CD14-positive monocyte (primary cell): ENCODE data around the gene SLC24A3. TPM values are rescaled to one million over a fixed set of nuclear protein-coding genes. Genes with fewer than 3 reads are reported as not detected.
A peak's percentile ranks its signal among the peaks of the same experiment; 100 is the strongest.

Source experiments
- DNase-seq, 3 donors: peaks; one replicate each; pipeline ENCODE4 v3.0.0-alpha.2; 2011 to 2022
- H2AFZ ChIP-seq: 2 replicates; pipeline ENCODE4 v1.6.0; 2012; ENCODE audit warnings: mild to moderate bottlenecking, low read depth, low read length, inconsistent platforms; ENCODE audit not compliant: insufficient read depth, poor library complexity, severe bottlenecking
- H3K27ac ChIP-seq, 2 donors: 1 replicate in 1 of 2; 2 replicates in 1 of 2; pipeline ENCODE4 v1.5.1; 2012 to 2013; ENCODE audit warnings: low read length in 2 of 2, control low read depth in 1 of 2, inconsistent platforms in 1 of 2, low read depth in 1 of 2, mild to moderate bottlenecking in 1 of 2
- H3K27me3 ChIP-seq, 2 donors: one replicate each; pipeline versions ENCODE4 v1.6.0 to v1.6.1; 2011 to 2013; ENCODE audit warnings: low read length in 2 of 2; ENCODE audit not compliant: control insufficient read depth in 2 of 2, insufficient read depth in 2 of 2
- H3K36me3 ChIP-seq, 2 donors: replicated peaks in 1 of 2; 1 replicate in 1 of 2; 2 replicates in 1 of 2; pipeline versions ENCODE4 v1.5.1 to v1.6.1; 2012 to 2013; ENCODE audit warnings: low read length in 2 of 2, control low read depth in 1 of 2, inconsistent platforms in 1 of 2, mild to moderate bottlenecking in 1 of 2; ENCODE audit not compliant: insufficient read depth in 2 of 2, control insufficient read depth in 1 of 2
- H3K4me1 ChIP-seq, 2 donors: 1 replicate in 1 of 2; 2 replicates in 1 of 2; pipeline versions ENCODE4 v1.5.1 to v1.6.1; 2012 to 2013; ENCODE audit warnings: low read length in 2 of 2, control low read depth in 1 of 2, inconsistent platforms in 1 of 2, mild to moderate bottlenecking in 1 of 2, moderate library complexity in 1 of 2; ENCODE audit not compliant: insufficient read depth in 2 of 2, control insufficient read depth in 1 of 2
- H3K4me2 ChIP-seq: replicated peaks from 2 replicates; pipeline ENCODE3; 2012; ENCODE audit warnings: low read length, moderate library complexity, mild to moderate bottlenecking; ENCODE audit not compliant: poor library complexity, severe bottlenecking; ENCODE audit errors: extremely low read depth
- H3K4me3 ChIP-seq, 3 experiments: fragments of 200-600 bp in 1 of 3; sonication (generic) in 1 of 3; replicated peaks in 1 of 3; 1 replicate in 2 of 3; 2 replicates in 1 of 3; pipeline ENCODE4 v1.5.1; 2011 to 2013; ENCODE audit warnings: low read length in 3 of 3, mild to moderate bottlenecking in 3 of 3, control low read depth in 2 of 3, low read depth in 2 of 3, inconsistent platforms in 1 of 3, moderate library complexity in 1 of 3
- H3K79me2 ChIP-seq: 2 replicates; pipeline ENCODE4 v1.6.0; 2012; ENCODE audit warnings: mild to moderate bottlenecking, control low read depth, inconsistent platforms, low read length, moderate library complexity; ENCODE audit not compliant: insufficient read depth
- H3K9ac ChIP-seq: 2 replicates; pipeline ENCODE4 v1.6.0; 2017; ENCODE audit warnings: low read length, mild to moderate bottlenecking; ENCODE audit not compliant: insufficient read depth, poor library complexity, severe bottlenecking
- H3K9me3 ChIP-seq, 2 donors: replicated peaks in 1 of 2; 1 replicate in 1 of 2; 2 replicates in 1 of 2; pipeline versions ENCODE4 v1.5.1 to v1.6.1; 2012 to 2013; ENCODE audit warnings: low read length in 2 of 2, control low read depth in 1 of 2; ENCODE audit not compliant: control insufficient read depth in 1 of 2, insufficient read depth in 1 of 2
- H4K20me1 ChIP-seq: 2 replicates; pipeline ENCODE4 v1.6.0; 2012; ENCODE audit warnings: mild to moderate bottlenecking, low read length, control low read depth, moderate library complexity; ENCODE audit not compliant: insufficient read depth
- H3K27ac Mint-ChIP-seq, 7 donors: one replicate each; pipeline ENCODE4 v1.8.0; 2020; ENCODE audit warnings: mild to moderate bottlenecking in 7 of 7, mixed read lengths in 7 of 7, moderate library complexity in 6 of 7, inconsistent platforms in 2 of 7
- H3K27me3 Mint-ChIP-seq, 3 donors: one replicate each; pipeline ENCODE4 v1.8.0; 2021 to 2022; ENCODE audit warnings: low read depth in 3 of 3, mild to moderate bottlenecking in 3 of 3, mixed read lengths in 3 of 3, moderate library complexity in 3 of 3, inconsistent platforms in 1 of 3
- H3K36me3 Mint-ChIP-seq, 2 donors: one replicate each; pipeline ENCODE4 v1.8.0; 2020; ENCODE audit warnings: mixed read lengths in 2 of 2, inconsistent platforms in 1 of 2, mild to moderate bottlenecking in 1 of 2
- H3K4me1 Mint-ChIP-seq: one replicate; pipeline ENCODE4 v1.8.0; 2020; ENCODE audit warnings: mild to moderate bottlenecking, mixed read lengths
- H3K4me3 Mint-ChIP-seq, 2 donors: one replicate each; pipeline ENCODE4 v1.8.0; 2020; ENCODE audit warnings: mild to moderate bottlenecking in 2 of 2, mixed read lengths in 2 of 2, moderate library complexity in 1 of 2
- H3K9me3 Mint-ChIP-seq, 7 donors: one replicate each; pipeline ENCODE4 v1.8.0; 2020 to 2022; ENCODE audit warnings: mixed read lengths in 7 of 7, mild to moderate bottlenecking in 6 of 7, moderate library complexity in 6 of 7, inconsistent platforms in 2 of 7
- CTCF ChIP-seq: fragments of 200-600 bp; IDR thresholded peaks from one replicate; pipeline ENCODE4 v1.8.0; 2022; ENCODE audit warnings: antibody characterized with exemption, mild to moderate bottlenecking
- WGBS: methylation state at CpG from one replicate; pipeline ENCODE4 v1.1.5; 2013; ENCODE audit warnings: missing lambda C conversion rate; ENCODE audit not compliant: insufficient coverage; 5-methylcytosine and 5-hydroxymethylcytosine counted together
- intact Hi-C, 2 donors: fragments of 100-400 bp; cut with micrococcal nuclease; formaldehyde crosslinking; loops; one replicate each; pipeline versions ENCODE4 v1.15.0 to v1.15.1; 2023
- polyA plus RNA-seq, 3 donors: library from polyadenylated mRNA; depleted of rRNA in 1 of 3; unstranded in 2 of 3; stranded (reverse) in 1 of 3; fragments of 300-500 nt in 2 of 3; fragments of >200 nt in 1 of 3; fragmentation: Illumina TruSeq in 2 of 3; gene quantifications; 1 replicate in 2 of 3; 2 replicates in 1 of 3; pipeline ENCODE4 v1.2.3, GENCODE V29; 2012 to 2021

The SLC24A3 gene
- polyA plus RNA-seq, 3 donors, result 0.04 to 0.08 TPM; not detected in 1

DNA sequence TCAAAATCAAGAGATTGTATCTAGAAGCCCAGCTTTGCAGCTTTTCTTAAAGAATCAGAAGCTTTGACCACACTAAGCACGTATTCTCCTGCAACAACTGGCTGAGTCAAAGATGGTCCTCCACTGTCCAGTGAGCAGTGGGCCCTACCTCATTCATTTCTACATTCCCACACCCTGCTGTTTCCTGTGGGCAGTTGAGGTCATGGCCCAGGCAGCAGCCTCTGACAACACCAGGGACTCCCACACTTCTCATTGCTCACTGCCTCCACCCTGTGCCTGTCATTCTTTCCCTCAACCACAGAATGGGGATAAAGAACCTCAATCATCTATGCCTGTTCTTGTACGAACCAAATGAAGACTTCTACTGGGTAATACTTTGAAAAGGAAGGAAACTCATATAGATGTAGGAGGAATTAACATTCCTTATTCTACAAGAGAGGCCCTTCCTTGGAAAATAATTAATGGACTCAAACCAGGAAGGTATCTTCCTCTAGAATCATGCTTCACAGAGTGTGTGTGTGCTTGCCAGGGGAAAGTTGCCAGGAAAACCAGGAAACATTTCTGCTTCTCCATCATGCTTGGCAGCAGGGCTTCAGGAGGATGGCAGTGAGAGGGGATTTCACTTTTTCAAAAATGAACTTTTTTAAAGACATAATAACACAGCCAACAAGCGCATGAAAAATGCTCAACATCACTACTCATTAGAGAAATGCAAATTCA, 353.9 kb downstream of the SLC24A3 start:
- DNase-seq, result no peak
- H3K27me3 ChIP-seq, result no peaks in the 10 kb centered on the region
- intact Hi-C loops, result no loop called here
- H3K4me1 ChIP-seq, result no peaks in the 10 kb centered on the region
- Mint-ChIP-seq H3K36me3 (no peaks in the 10 kb centered on the region), H3K4me3 (no peak overlapping the region), H3K27me3 (peaks cover 2 to 5% (median 2%) of the 10 kb centered on the region in 3 donors), H3K9me3 (peaks cover 10 to 19% (median 13%) of the 10 kb centered on the region in 7 donors), H3K27ac (peak overlapping the region in 1 of 7 donors; percentile 10), H3K4me1 (no peaks in the 10 kb centered on the region)
- H3K27ac ChIP-seq, result no peak overlapping the region
- H3K36me3 ChIP-seq, result no peaks in the 10 kb centered on the region
- no peaks in the 10 kb centered on the region for H3K79me2 ChIP-seq
- H4K20me1 ChIP-seq, result no peaks in the 10 kb centered on the region
- no peak overlapping the region for H3K4me2 ChIP-seq
- TF ChIP-seq CTCF, result no peak
- no peak overlapping the region for H2AFZ ChIP-seq
- WGBS, result 88% methylated on average over 1 of the region's 3 CpGs
- no peak overlapping the region for H3K9ac ChIP-seq
- peaks cover 6 to 16% of the 10 kb centered on the region in 2 donors for H3K9me3 ChIP-seq
- H3K4me3 ChIP-seq, result no peak overlapping the region

- Histone ChIP-seq H3K27me3 (no peaks in the 10 kb centered on the region), H2AFZ (no peak overlapping the region), H3K4me3 (no peak overlapping the region), H3K27ac (no peak overlapping the region), H3K79me2 (no peaks in the 10 kb centered on the region), H3K9me3 (peaks cover 6 to 16% of the 10 kb centered on the region in 2 donors), H3K36me3 (no peaks in the 10 kb centered on the region), H4K20me1 (no peaks in the 10 kb centered on the region), H3K4me1 (no peaks in the 10 kb centered on the region), H3K9ac (no peak overlapping the region), H3K4me2 (no peak overlapping the region)
- H3K27me3 Mint-ChIP-seq, result peaks cover 2 to 5% (median 2%) of the 10 kb centered on the region in 3 donors
- no peak for TF ChIP-seq CTCF
- no peak overlapping the region for H3K4me3 Mint-ChIP-seq
- no CpG with 5 or more reads among the region's 2 CpGs for WGBS
- DNase-seq, result no peak
- H3K9me3 Mint-ChIP-seq, result peaks cover 10 to 19% (median 14%) of the 10 kb centered on the region in 7 donors
- no peak overlapping the region for H3K27ac Mint-ChIP-seq
- intact Hi-C loops, result no loop called here
- H3K36me3 Mint-ChIP-seq, result no peaks in the 10 kb centered on the region
- no peaks in the 10 kb centered on the region for H3K4me1 Mint-ChIP-seq
Measured at GRCh38 chr20:19568128-19568527, 355.7 kb downstream of the SLC24A3 start.
